Measurements from ENCODE around the gene ANAPC1.
"Not testable (repeated sequence)": the region's sequence is repeated elsewhere in the genome, so short reads cannot be mapped to it uniquely, and the experiment has no call there.

Gene ANAPC1

DNA sequence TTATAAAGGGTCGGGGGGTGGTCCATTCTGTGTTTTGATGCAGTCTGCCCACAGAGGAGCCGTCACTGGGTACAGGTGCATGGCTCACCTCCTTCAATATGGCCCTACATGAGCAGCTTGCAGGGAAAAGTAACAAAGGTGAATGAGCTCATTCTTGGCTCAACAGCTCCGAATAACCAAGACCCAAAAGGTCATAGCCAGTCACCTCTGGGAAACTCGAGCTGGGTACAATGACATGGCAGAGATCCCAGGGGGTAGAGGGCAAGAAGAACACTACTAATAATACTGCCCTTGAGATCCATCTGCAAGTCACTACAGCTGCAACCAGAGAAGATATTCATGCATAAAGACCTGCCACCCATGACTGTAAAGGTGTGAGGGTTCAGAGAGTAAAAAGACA, 106.8 kb downstream of the ANAPC1 start:
- not testable (repeated sequence) for DNase-seq (ENCODE audit: extremely low read depth, low read depth)

GRCh38 chr2:111776296-111776695, 107.7 kb downstream of the ANAPC1 start:
- DNase-seq (ENCODE audit: extremely low read depth, low read depth), result not testable (repeated sequence)

DNA sequence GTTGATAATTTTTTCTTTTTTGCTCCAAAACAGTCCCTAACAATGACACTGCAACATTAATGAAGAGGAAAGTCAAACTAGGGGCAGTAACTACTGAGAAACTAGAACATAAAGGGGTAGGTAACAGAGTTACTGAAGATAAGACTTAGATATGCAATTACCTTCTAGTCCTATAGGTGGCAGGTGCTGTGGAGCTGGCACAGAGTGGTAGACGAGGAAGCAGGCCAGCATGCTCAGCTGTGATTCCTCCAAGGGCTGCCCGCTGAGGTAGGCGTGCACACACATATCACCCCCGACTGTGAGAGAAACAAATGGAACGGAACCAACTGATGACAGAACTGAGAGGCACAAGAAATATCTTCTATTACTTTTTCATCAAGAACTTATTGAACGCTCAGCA, 111.8 kb downstream of the ANAPC1 start:
- DNase-seq (ENCODE audit: extremely low read depth, low read depth), result not testable (repeated sequence)

DNA sequence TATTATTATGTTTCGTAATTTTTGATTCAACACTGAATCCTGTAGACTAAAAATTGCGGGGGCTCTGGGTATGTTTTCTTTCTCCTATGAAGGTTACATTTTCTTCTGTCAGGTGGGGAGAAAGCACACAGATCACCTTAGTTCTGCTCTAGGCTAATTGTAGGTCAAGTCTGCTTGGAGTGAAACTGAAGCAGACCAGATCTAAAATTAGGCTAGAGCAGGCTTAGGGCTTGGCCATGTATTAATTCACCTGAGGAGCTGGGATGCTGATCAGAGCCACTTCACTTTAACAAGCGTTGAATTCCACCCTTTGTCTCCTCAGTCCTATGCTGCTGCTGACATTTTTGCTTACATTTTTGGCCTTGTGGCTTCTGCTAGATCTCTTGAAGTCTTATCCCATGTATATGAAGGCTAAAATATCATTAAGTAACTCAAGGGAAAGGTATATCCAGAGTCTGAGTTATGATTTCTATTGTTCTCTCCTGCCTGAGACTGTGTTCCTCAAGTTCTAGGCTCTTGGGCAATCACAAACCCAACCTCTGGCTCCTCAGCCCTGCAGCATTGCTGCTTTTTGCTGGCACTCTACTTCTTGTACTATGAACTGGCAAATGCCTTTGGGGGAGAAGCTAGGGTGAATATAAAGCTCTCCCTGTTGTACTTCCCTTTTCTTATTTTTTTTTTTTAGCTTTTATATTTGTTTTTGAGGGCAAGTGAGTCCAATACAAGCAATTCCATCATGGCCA, 112.9 kb downstream of the ANAPC1 start:
- not testable (repeated sequence) for DNase-seq (ENCODE audit: extremely low read depth, low read depth)

- not testable (repeated sequence) for DNase-seq (ENCODE audit: extremely low read depth, low read depth)
Measured at GRCh38 chr2:111768266-111769190, 115.5 kb downstream of the ANAPC1 start.

DNA sequence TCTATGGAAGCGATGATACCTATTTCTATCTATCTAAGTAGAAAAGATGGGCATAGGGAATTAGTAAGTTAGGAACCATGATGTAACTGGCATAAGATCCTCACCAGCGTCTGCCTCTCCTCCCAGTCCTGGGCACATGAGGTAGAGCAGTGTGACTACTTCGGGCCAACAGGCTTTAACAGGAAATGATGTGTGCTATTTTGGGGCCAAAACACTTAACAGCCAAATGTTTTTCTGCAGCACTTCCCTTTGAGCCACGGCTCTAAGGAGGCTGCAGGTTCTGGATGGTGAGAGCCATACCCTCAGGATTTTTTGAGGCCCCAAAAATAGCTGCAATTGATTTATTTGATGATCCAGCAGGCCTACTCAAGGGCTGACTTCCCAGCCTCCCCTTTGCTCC, 116.9 kb downstream of the ANAPC1 start:
- DNase-seq (ENCODE audit: extremely low read depth, low read depth), result not testable (repeated sequence)

DNA sequence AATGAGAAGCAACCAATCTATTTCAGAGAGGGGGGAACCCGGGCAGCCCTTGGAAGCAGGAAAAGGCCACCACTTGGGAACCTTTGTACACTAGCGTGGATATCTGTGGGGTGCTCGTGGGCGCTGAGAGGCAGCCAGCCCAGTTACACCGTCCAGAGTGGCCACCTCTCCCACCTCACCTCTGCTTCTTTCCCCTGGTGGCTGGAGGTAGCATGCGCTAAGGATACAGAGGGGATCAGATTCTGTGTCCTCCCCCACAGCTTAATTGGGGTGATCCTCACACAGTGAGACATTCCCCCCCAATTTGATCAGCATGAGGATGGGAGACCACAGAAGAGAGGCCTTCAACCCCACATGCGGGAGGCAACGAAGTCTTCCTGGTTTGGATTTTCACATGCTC, 117.7 kb downstream of the ANAPC1 start:
- not testable (repeated sequence) for DNase-seq (ENCODE audit: extremely low read depth, low read depth)

GRCh38 chr2:111764151-111764550, 119.8 kb downstream of the ANAPC1 start:
- not testable (repeated sequence) for DNase-seq (ENCODE audit: extremely low read depth, low read depth)

DNA sequence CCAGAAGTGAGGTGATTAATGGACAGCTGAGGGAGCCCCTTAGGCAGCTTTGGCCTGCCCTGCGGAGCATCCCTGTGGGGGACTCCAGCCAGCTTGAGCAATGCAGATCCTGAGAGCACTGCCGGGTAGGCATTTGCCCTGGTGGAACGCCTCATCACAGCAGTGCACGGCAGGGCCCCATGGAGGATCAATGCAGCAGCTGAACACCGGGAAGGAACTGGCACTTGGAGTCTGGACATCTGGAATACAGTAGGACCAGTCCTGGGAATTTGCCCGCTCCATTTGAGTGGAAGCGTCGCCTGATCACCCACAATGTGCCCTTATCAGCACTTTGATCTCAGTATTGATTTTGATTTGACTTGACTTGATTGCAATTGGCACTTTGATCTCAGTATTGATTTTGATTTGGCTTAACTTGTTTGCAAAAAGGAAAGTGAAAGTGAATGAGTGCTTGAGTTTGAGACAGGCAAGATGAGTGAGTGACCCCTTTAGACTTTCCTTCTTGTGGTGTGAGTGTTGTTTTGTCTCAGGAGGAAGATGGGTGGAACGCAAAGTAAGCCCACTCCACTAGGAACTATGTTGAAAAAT, 123.2 kb downstream of the ANAPC1 start:
- not testable (repeated sequence) for DNase-seq (ENCODE audit: extremely low read depth, low read depth)

GRCh38 chr2:111752533-111752932, 131.5 kb downstream of the ANAPC1 start:
- DNase-seq (ENCODE audit: extremely low read depth, low read depth), result not testable (repeated sequence)

DNA sequence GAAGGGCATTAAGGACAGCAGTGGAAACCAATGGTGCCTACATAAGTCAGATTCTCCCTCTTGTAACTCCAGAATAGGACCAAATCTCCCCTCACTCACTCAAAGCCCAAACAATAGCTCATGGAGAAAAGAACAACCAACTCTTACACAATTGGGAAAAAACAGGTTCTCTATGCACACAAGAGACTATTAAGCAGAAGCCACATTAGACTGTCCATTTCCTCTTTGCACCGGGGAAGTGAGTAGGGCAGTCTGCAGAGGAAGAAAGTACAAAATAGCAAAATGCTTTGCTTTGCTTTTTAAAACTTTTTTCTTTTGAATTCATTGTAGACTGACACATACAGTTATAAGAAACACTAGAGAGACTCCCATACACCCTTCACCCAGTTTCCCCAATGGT, 133.4 kb downstream of the ANAPC1 start:
- DNase-seq (ENCODE audit: extremely low read depth, low read depth), result not testable (repeated sequence)

DNA sequence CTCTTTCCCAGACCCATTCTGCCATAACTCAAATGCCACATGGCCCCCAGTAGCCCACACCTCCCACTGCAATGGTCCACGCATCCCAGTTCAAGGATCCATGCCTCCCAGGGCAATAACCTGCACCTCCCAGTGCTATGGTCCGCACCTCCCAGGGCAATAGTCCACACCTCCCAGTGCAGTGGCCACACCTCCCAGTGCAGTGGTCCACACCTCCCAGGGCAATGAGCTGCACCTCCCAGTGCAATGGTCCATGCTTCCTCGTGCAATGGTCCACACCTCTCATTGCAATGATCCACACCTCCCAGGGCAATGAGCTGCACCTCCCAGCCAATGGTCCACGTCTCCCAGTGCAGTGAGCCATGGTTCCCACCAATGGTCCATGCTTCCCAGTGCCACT, 135.6 kb downstream of the ANAPC1 start:
- not testable (repeated sequence) for DNase-seq (ENCODE audit: extremely low read depth, low read depth)

- peak; percentile 25 for TF ChIP-seq CTCF (IDR thresholded peaks at IDR 0.05; ENCODE audit: low read depth, low read length)
- not testable (repeated sequence) for DNase-seq (ENCODE audit: extremely low read depth, low read depth)
Measured at GRCh38 chr2:111747410-111748115, 136.4 kb downstream of the ANAPC1 start.

- not testable (repeated sequence) for DNase-seq (ENCODE audit: extremely low read depth, low read depth)
Measured at GRCh38 chr2:111744751-111745150, 139.2 kb downstream of the ANAPC1 start.

DNA sequence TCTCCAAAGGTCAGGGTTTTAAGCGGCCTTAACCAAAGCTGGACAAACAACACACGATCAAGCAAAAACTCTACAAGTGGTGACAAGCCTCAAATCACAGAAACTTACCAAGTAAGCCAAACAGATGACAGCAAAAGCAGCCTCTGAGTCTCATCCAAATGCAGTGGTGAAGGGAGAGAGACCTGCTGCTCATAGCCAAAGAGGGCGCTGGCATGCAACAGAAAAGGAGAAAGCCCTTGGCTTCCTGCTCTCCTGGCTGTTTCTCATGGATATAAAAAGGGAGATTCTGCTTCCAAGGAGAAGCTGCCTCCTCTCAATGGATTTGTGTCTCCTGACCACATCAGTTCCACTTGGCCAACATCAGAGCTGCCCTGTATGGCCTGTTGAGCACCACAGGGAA, 142.5 kb downstream of the ANAPC1 start:
- not testable (repeated sequence) for DNase-seq (ENCODE audit: extremely low read depth, low read depth)

Measured in AG09319 (cell line).